ENCODE data around the gene TRAPPC2L. TPM values are rescaled to one million over a fixed set of nuclear protein-coding genes. Genes with fewer than 3 reads are reported as not detected.

TRAPPC2L gene
- total RNA-seq, 2 experiments from 2014 or later, result 27.6 to 44.9 TPM

GRCh38 chr16:88847654-88848053 lies 9.3 kb upstream of the TRAPPC2L start:
- no peaks in the 10 kb centered on the region for H3K9me3 ChIP-seq (ENCODE audit: low read length)
- intact Hi-C loops (cut with micrococcal nuclease; ENCODE audit: unreplicated experiment), result no loop called here
- no peak overlapping the region for H3K4me2 ChIP-seq (ENCODE audit: low read length)
- H3K9me2 ChIP-seq (ENCODE audit: insufficient read depth, low read length), result no peaks in the 10 kb centered on the region
- no TSS peak for BruUV-seq (replicated peaks)
- H3K27ac ChIP-seq (ENCODE audit: low read depth, low read length, poor library complexity, severe bottlenecking), result no peak overlapping the region
- no peaks in the 10 kb centered on the region for H3K36me3 ChIP-seq (ENCODE audit: insufficient read depth, low read length)
- TF ChIP-seq, protein P1, sequence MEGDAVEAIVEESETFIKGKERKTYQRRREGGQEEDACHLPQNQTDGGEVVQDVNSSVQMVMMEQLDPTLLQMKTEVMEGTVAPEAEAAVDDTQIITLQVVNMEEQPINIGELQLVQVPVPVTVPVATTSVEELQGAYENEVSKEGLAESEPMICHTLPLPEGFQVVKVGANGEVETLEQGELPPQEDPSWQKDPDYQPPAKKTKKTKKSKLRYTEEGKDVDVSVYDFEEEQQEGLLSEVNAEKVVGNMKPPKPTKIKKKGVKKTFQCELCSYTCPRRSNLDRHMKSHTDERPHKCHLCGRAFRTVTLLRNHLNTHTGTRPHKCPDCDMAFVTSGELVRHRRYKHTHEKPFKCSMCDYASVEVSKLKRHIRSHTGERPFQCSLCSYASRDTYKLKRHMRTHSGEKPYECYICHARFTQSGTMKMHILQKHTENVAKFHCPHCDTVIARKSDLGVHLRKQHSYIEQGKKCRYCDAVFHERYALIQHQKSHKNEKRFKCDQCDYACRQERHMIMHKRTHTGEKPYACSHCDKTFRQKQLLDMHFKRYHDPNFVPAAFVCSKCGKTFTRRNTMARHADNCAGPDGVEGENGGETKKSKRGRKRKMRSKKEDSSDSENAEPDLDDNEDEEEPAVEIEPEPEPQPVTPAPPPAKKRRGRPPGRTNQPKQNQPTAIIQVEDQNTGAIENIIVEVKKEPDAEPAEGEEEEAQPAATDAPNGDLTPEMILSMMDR (conservative IDR thresholded peaks at IDR 0.05; ENCODE audit: low read length), result no peak
- no peak for TF ChIP-seq EZH2phosphoT487 (IDR thresholded peaks at IDR 0.05; ENCODE audit: borderline replicate concordance, low read depth, low read length)
- CTCF ChIA-PET (ENCODE audit: unreplicated experiment), result no interaction called here
- no peak for DNase-seq (ENCODE audit: low spot score)
- POLR2A ChIA-PET, result no interaction called here
- no peaks in the 10 kb centered on the region for H4K20me1 ChIP-seq (ENCODE audit: insufficient read depth, low read length)
- H3K4me1 ChIP-seq (ENCODE audit: insufficient read depth, low read length, poor library complexity, severe bottlenecking), result no peaks in the 10 kb centered on the region
- no peak overlapping the region for H3K4me3 ChIP-seq (ENCODE audit: low read depth, low read length, poor library complexity, severe bottlenecking)
- H2AFZ ChIP-seq (ENCODE audit: low read length), result no peak overlapping the region
- H3K79me2 ChIP-seq (ENCODE audit: insufficient read depth, low read depth, low read length), result no peaks in the 10 kb centered on the region

GRCh38 chr16:88848557-88848956 lies 8.4 kb upstream of the TRAPPC2L start:
- no peaks in the 10 kb centered on the region for H3K9me3 ChIP-seq (ENCODE audit: low read length)
- no peaks in the 10 kb centered on the region for H4K20me1 ChIP-seq (ENCODE audit: insufficient read depth, low read length)
- BruUV-seq (replicated peaks), result no TSS peak
- no peak for TF ChIP-seq EZH2phosphoT487 (IDR thresholded peaks at IDR 0.05; ENCODE audit: borderline replicate concordance, low read depth, low read length)
- TF ChIP-seq, protein P1 (conservative IDR thresholded peaks at IDR 0.05; ENCODE audit: low read length), result no peak
- ChIA-PET POLR2A (interaction anchor here (1.1 kb wide), 1 partner anchor 9 kb away, joined by 4 read pairs; no protein-coding TSS in a partner anchor), CTCF (ENCODE audit: unreplicated experiment) (no interaction called here)
- H3K36me3 ChIP-seq (ENCODE audit: insufficient read depth, low read length), result no peaks in the 10 kb centered on the region
- H3K4me3 ChIP-seq (ENCODE audit: low read depth, low read length, poor library complexity, severe bottlenecking), result no peak overlapping the region
- no peaks in the 10 kb centered on the region for H3K9me2 ChIP-seq (ENCODE audit: insufficient read depth, low read length)
- no peaks in the 10 kb centered on the region for H3K79me2 ChIP-seq (ENCODE audit: insufficient read depth, low read depth, low read length)
- no peak overlapping the region for H3K4me2 ChIP-seq (ENCODE audit: low read length)
- no peak overlapping the region for H3K27ac ChIP-seq (ENCODE audit: low read depth, low read length, poor library complexity, severe bottlenecking)
- no peak overlapping the region for H2AFZ ChIP-seq (ENCODE audit: low read length)
- intact Hi-C loops (cut with micrococcal nuclease; ENCODE audit: unreplicated experiment), result no loop called here
- no peak for DNase-seq (ENCODE audit: low spot score)
- H3K4me1 ChIP-seq (ENCODE audit: insufficient read depth, low read length, poor library complexity, severe bottlenecking), result no peaks in the 10 kb centered on the region

- TF ChIP-seq, protein P1 (conservative IDR thresholded peaks at IDR 0.05; ENCODE audit: low read length), result no peak
- no peak for TF ChIP-seq EZH2phosphoT487 (IDR thresholded peaks at IDR 0.05; ENCODE audit: borderline replicate concordance, low read depth, low read length)
- intact Hi-C loops (cut with micrococcal nuclease; ENCODE audit: unreplicated experiment), result no loop called here
- Histone ChIP-seq H2AFZ (ENCODE audit: low read length) (no peak overlapping the region), H3K79me2 (ENCODE audit: insufficient read depth, low read depth, low read length) (no peaks in the 10 kb centered on the region), H3K4me1 (ENCODE audit: insufficient read depth, low read length, poor library complexity, severe bottlenecking) (peaks cover 13% of the 10 kb centered on the region), H3K4me2 (ENCODE audit: low read length) (no peak overlapping the region), H3K4me3 (ENCODE audit: low read depth, low read length, poor library complexity, severe bottlenecking) (no peak overlapping the region), H3K9me3 (ENCODE audit: low read length) (no peaks in the 10 kb centered on the region), H3K9me2 (ENCODE audit: insufficient read depth, low read length) (no peaks in the 10 kb centered on the region), H3K27ac (ENCODE audit: low read depth, low read length, poor library complexity, severe bottlenecking) (no peak overlapping the region), H3K36me3 (ENCODE audit: insufficient read depth, low read length) (no peaks in the 10 kb centered on the region), H4K20me1 (ENCODE audit: insufficient read depth, low read length) (0 out of 2 replicates have a peak, but pooled peaks cover under 1% of the 10 kb centered on the region)
- ChIA-PET POLR2A (no interaction called here), CTCF (ENCODE audit: unreplicated experiment) (no interaction called here)
- DNase-seq (ENCODE audit: low spot score), result no peak
- BruUV-seq (replicated peaks), result no TSS peak
Measured at GRCh38 chr16:88850531-88851199, 6.3 kb upstream of the TRAPPC2L start.
